HepG2 (cell line): ENCODE results near the gene USP40. TPM values are rescaled to one million over a fixed set of nuclear protein-coding genes. Genes with fewer than 3 reads are reported as not detected.

Experiments used
- ATAC-seq: fragments of 200-7000 bp; cut with Tn5 transposase; 3 replicates; pipeline ENCODE4 v1.9.1; 2020; ENCODE audit warnings: mild to moderate bottlenecking, moderate library complexity
- BruUV-seq: library from RNA; stranded (reverse); fragments of 400-500 nt; replicated peaks from 2 replicates; lab custom pipeline; 2021; lab: Mats Ljungman, UMichigan
- CTCF ChIA-PET: fragments of 300-600 bp; formaldehyde crosslinking; extraction: SDS; loops from one replicate; lab custom pipeline; 2021; ENCODE audit warnings: low total read pairs, inconsistent platforms, low intra/inter-chr PET ratio; lab: Yijun Ruan, JAX
- POLR2A ChIA-PET: fragments of 350-600 bp; sonication (Branson Sonifier 250); formaldehyde crosslinking; loops from one replicate; lab custom pipeline; 2020; ENCODE audit warnings: antibody characterized with exemption, inconsistent platforms; lab: Yijun Ruan, JAX
- DNase-seq: peaks from one replicate; pipeline ENCODE4 v3.0.0-alpha.2; 2015; ENCODE audit warnings: low spot score
- FAIRE-seq: peaks from 3 replicates; lab custom pipeline; 2011; peaks lifted over from hg19 to GRCh38; lab: Jason Lieb, UNC
- H2AFZ ChIP-seq: one replicate; pipeline ENCODE4 v1.6.1; 2011; ENCODE audit warnings: low read length, inconsistent platforms
- H3K27ac ChIP-seq: fragments of 300-600 bp; 3 replicates; pipeline ENCODE4 v1.8.0; 2011; ENCODE audit warnings: mixed run types, mild to moderate bottlenecking, mixed read lengths, low read length, inconsistent platforms; ENCODE audit not compliant: insufficient read depth; ENCODE audit errors: extremely low read length
- H3K27me3 ChIP-seq, 2 experiments: fragments of 200-600 bp in 1 of 2; 2 replicates in 1 of 2; 3 replicates in 1 of 2; pipeline versions ENCODE4 v1.6.0 to v1.8.0; 2011; ENCODE audit warnings: low read length in 2 of 2, mild to moderate bottlenecking in 2 of 2, moderate library complexity in 2 of 2, inconsistent platforms in 1 of 2; ENCODE audit not compliant: insufficient read depth in 2 of 2, control insufficient read depth in 1 of 2
- H3K36me3 ChIP-seq, 2 experiments: fragments of 200-600 bp in 1 of 2; replicated peaks in 1 of 2; 2 replicates in 1 of 2; 3 replicates in 1 of 2; pipeline versions ENCODE4 v1.5.1 to v1.8.0; 2011; ENCODE audit warnings: low read length in 2 of 2, inconsistent platforms in 1 of 2; ENCODE audit not compliant: insufficient read depth in 2 of 2, control insufficient read depth in 1 of 2
- H3K4me1 ChIP-seq: 2 replicates; pipeline ENCODE4 v1.5.1; 2012; ENCODE audit warnings: low read length, inconsistent platforms; ENCODE audit not compliant: insufficient read depth
- H3K4me2 ChIP-seq: 2 replicates; pipeline ENCODE4 v1.6.0; 2011; ENCODE audit warnings: low read depth, low read length, inconsistent platforms
- H3K4me3 ChIP-seq, 3 experiments: fragments of 200-600 bp in 1 of 3; sonication (generic), shearing (Covaris generic) in 1 of 3; replicated peaks in 1 of 3; 2 replicates each; pipeline ENCODE4 v1.5.1; 2011 to 2016; ENCODE audit warnings: low read length in 3 of 3, inconsistent platforms in 2 of 3, low read depth in 2 of 3, mild to moderate bottlenecking in 2 of 3, control low read depth in 1 of 3, mixed read lengths in 1 of 3; ENCODE audit not compliant: insufficient read depth in 1 of 3
- H3K79me2 ChIP-seq: one replicate; pipeline ENCODE4 v1.6.1; 2011; ENCODE audit warnings: low read length, inconsistent platforms; ENCODE audit not compliant: insufficient read depth
- H3K9ac ChIP-seq: 2 replicates; pipeline ENCODE4 v1.6.0; 2011; ENCODE audit warnings: mild to moderate bottlenecking, low read depth, low read length, inconsistent platforms; ENCODE audit not compliant: insufficient read depth
- H3K9me3 ChIP-seq: 2 replicates; pipeline ENCODE4 v1.5.1; 2012; ENCODE audit warnings: mild to moderate bottlenecking, low read length
- H4K20me1 ChIP-seq: 2 replicates; pipeline ENCODE4 v1.6.0; 2011; ENCODE audit warnings: inconsistent platforms, mild to moderate bottlenecking, low read length, moderate library complexity; ENCODE audit not compliant: insufficient read depth
- BRCA1 ChIP-seq: sonication (generic); formaldehyde crosslinking; IDR thresholded peaks from 2 replicates; pipeline ENCODE4 v1.4.0; 2020; ENCODE audit warnings: missing genetic modification reagents
- DDIT3 ChIP-seq: sonication (generic); formaldehyde crosslinking; IDR thresholded peaks from 2 replicates; pipeline ENCODE4 v1.4.0; 2020; ENCODE audit warnings: mild to moderate bottlenecking, missing genetic modification reagents
- HMG20B ChIP-seq: conservative IDR thresholded peaks from 2 replicates; pipeline ENCODE4 v1.6.1; 2016; ENCODE audit warnings: missing genetic modification reagents, missing compliant biosample characterization
- NR2F1 ChIP-seq, 2 experiments: fragments of 450-650 bp in 1 of 2; formaldehyde crosslinking in 1 of 2; IDR thresholded peaks; 2 replicates each; pipeline versions ENCODE4 v1.5.0 to v1.6.1; 2016 to 2020; ENCODE audit warnings: mild to moderate bottlenecking in 1 of 2, missing compliant biosample characterization in 1 of 2, missing genetic modification reagents in 1 of 2, moderate library complexity in 1 of 2
- PAXIP1 ChIP-seq: sonication (generic); formaldehyde crosslinking; conservative IDR thresholded peaks from 2 replicates; pipeline ENCODE4 v1.4.0; 2020; ENCODE audit warnings: mild to moderate bottlenecking, missing genetic modification reagents, moderate library complexity
- RARA ChIP-seq: IDR thresholded peaks from 2 replicates; pipeline ENCODE4 v1.6.1; 2016; ENCODE audit warnings: missing genetic modification reagents, missing compliant biosample characterization
- ZNF138 ChIP-seq: sonication (generic); formaldehyde crosslinking; IDR thresholded peaks from 2 replicates; pipeline ENCODE4 v1.5.0; 2020; ENCODE audit warnings: mild to moderate bottlenecking, low read depth, missing genetic modification reagents
- ZNF225 ChIP-seq: sonication (generic); formaldehyde crosslinking; IDR thresholded peaks from 2 replicates; pipeline ENCODE4 v1.4.0; 2020; ENCODE audit warnings: mild to moderate bottlenecking, missing genetic modification reagents
- WGBS: methylation state at CpG from one replicate; pipeline ENCODE4 v1.1.6; 2017; ENCODE audit warnings: low lambda C conversion rate; 5-methylcytosine and 5-hydroxymethylcytosine counted together
- in situ Hi-C: cut with HindIII; loops from 2 replicates; pipeline ENCODE4 v1.10.0; 2017; ENCODE audit warnings: low pct_unique_long_range_greater_than_20kb; ENCODE audit not compliant: extremely low pct_ligation_motif_present
- intact Hi-C: fragments of 100-400 bp; cut with micrococcal nuclease; formaldehyde crosslinking; loops from one replicate; pipeline ENCODE4 v1.10.0; 2022; ENCODE audit not compliant: unreplicated experiment
- polyA plus RNA-seq, 8 experiments: library from polyadenylated mRNA; depleted of rRNA in 3 of 8; stranded (reverse) in 7 of 8; unstranded in 1 of 8; fragments of >200 nt; fragmentation: Illumina TruSeq in 4 of 8; extraction: Trizol in 4 of 8; gene quantifications; 2 replicates each; pipeline versions ENCODE4 v1.2.1 to v1.2.3, GENCODE V29; 2011 to 2016; ENCODE audit warnings: low read depth in 4 of 8, missing spikeins in 1 of 8, mixed read lengths in 1 of 8; ENCODE audit not compliant: insufficient read depth in 1 of 8
- total RNA-seq, 5 experiments: library from RNA; depleted of rRNA; stranded (reverse); fragments of >200 nt; fragmentation: Illumina TruSeq; extraction: Trizol; gene quantifications; 2 replicates each; pipeline ENCODE4 v1.2.3, GENCODE V29; 2016; ENCODE audit warnings: low read depth in 1 of 5

The USP40 gene
- total and polyA plus RNA-seq, 2 of the 13 experiments (the other 11 are each of a cell fraction or from before 2014, with no cell fraction given) = 41.0 to 46.3 TPM

- no peaks in the 10 kb centered on the region for H3K79me2 ChIP-seq
- FAIRE-seq (no peak), DNase-seq (no peak), ATAC-seq (no peak)
- no peaks in the 10 kb centered on the region for H3K27me3 ChIP-seq
- BruUV-seq = no TSS peak
- ChIA-PET CTCF (no interaction called here), POLR2A (no interaction called here)
- intact Hi-C loops (no loop called here), in situ Hi-C loops (no loop called here)
- no peak overlapping the region for H3K4me2 ChIP-seq
- H3K9ac ChIP-seq = no peak overlapping the region
- H3K4me3 ChIP-seq = no peak overlapping the region
- TF ChIP-seq BRCA1 (CRISPR knock-in tag) = no peak
- TF ChIP-seq ZNF225 (CRISPR knock-in tag) = no peak
- no peak for TF ChIP-seq ZNF138 (CRISPR knock-in tag)
- TF ChIP-seq NR2F1 (CRISPR knock-in tag; IDR thresholded peaks at IDR 0.05) = no peak
- no peak for TF ChIP-seq RARA (CRISPR knock-in tag)
- no peak for TF ChIP-seq PAXIP1
- TF ChIP-seq DDIT3 (CRISPR knock-in tag) = no peak
- no peak for TF ChIP-seq HMG20B
- no peaks in the 10 kb centered on the region for H3K4me1 ChIP-seq
- H3K27ac ChIP-seq = no peak overlapping the region
- H4K20me1 ChIP-seq = no peaks in the 10 kb centered on the region
- no peak overlapping the region for H2AFZ ChIP-seq
- H3K36me3 ChIP-seq = peaks cover 7 to 33% of the 10 kb centered on the region in 2 experiments; a peak in 4 of 5 replicates
- WGBS = 96% methylated on average over 2 of the region's 2 CpGs
- peaks cover 8% of the 10 kb centered on the region for H3K9me3 ChIP-seq
Measured at GRCh38 chr2:233498126-233498525, 68.5 kb downstream of the USP40 start.
